CD4-positive, alpha-beta T cell treated with Interleukin-12 subunit alpha and Interleukin-12 subunit beta, for 1 hour (primary cell): Measurements from ENCODE around the gene YIPF2.
A peak's percentile ranks its signal among the peaks of the same experiment; 100 is the strongest.

Source experiments
- DNase-seq: peaks from one replicate; pipeline ENCODE4 v3.0.0-alpha.2; 2020

Gene YIPF2

DNA sequence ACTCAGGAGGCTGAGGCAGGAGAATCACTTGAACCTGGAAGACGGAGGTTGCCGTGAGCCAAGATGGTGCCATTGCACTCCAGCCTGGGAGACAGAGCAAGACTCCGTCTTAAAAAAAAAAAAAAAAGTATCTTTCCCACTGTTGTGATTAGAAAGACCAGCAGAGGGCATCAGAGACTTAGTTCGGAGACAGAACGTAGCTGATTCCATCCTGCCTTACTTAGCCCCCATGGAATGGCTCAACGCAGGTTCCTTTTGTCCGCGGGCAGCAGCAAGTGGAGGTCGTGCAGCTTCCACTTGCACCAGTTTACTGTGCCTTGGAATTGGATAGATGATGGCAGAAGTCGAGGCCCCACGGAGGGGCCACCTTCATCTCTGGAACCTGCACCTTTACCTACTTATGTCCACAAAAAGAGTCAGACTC is 8.2 kb upstream of the YIPF2 start:
- peak; percentile 64 for DNase-seq

DNA sequence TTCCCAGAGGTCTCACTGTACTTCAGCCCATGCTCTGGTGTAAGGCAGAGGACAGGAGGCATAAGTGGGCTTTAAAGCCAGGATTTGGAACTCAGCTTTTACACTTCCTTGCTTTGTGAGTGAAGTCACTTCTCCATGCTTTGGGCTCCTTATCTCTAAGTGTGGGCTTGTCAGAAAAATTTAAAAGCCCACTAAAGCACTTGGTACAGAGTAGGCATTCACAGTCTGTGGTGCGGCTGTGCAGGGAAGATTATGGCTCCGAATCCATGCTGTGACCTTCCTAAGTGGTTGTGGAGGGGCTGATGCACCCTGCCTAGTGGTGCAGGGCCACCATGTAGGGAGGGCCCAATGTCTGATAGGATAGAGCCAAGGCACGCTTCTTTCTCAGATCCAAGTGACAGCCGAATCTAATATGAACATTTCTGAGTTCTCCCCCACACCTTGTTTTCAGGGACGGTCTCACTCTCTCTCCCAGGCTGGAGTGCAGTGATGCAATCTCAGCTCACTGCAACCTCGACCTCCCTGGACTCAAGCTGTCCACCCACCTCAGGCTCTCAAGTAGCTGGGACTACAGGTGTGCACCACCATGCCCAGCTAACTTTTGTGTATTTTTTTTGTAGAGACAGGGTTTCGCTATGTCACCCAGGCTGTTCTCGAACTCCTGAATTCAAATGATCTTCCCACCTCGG is 7.1 kb upstream of the YIPF2 start:
- DNase-seq = no peak

DNA sequence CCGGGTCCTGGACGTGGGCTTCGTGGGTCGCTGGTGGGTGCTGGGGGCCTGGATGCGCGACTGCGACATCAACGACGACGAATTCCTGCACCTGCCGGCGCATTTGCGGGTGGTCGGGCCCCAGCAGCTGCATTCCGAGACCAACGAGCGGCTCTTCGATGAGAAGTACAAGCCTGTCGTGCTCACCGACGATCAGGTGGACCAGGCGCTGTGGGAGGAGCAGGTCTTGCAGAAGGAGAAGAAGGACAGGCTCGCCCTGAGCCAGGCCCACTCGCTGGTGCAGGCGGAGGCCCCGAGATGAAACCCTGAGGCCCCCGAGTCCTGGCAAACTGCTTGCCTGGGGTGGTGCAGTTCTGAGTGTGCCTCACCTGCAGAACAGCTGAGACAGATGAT is 959 bp upstream of the YIPF2 start:
- no peak for DNase-seq

DNA sequence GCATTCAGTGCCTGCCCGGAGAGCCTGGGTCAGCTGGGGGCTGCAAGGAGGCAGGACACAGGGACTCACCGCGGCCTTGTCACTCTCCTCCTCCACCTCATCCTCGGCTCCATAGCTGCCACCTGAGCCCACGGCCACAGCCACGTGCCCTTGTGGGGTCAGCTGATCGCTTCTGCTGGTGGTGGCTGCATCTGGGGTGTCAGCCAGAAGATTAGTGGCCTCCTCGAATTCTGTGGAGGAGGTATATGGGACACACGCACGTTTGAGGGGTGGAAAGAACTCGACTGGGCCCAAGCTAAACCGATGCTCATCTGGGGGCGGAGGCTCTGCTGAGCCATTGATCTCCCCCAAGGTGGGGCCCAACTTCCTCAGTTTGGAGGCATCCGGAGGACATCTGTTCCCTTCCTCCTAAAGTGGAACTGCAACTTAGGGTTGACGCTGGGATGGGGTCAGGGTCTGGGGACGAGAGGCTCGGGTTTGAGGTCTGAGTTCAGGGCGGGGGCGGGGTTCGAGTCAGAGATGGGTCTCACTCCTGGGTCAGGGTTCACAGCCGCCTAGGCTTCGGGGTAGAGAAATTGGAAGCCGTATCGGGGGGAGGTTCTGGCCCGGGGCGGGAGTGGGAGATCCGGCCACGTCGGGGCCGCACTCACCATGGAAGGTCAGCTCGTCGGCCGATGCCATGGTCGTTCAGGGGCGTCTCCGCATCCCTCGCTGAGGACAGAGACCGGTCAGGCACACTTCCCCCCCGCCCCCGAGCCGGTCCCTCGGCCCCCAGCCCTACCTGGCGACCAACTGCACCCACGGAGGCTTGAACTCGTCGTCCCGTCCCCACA is 493 bp downstream of the YIPF2 start:
- DNase-seq = no peak

DNA sequence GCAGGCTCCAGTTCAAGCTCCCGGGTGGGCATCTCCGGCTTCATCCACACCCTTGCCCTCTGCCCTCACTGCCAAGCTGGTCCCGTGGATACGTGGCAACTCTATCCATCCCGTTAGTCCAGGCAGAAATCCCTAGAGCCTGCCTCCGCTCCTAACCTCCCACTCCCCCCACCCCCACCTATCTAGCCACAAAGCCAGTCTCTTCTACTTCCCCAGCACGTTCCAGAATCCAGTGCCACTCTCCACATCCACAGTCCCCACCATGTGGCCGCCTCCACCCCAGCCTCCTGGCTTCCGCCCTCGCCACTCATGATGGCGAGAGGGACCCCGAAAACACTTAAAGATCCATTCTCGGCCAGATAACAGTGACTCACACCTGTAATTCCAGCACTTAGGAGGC is 3.8 kb downstream of the YIPF2 start:
- no peak for DNase-seq

DNA sequence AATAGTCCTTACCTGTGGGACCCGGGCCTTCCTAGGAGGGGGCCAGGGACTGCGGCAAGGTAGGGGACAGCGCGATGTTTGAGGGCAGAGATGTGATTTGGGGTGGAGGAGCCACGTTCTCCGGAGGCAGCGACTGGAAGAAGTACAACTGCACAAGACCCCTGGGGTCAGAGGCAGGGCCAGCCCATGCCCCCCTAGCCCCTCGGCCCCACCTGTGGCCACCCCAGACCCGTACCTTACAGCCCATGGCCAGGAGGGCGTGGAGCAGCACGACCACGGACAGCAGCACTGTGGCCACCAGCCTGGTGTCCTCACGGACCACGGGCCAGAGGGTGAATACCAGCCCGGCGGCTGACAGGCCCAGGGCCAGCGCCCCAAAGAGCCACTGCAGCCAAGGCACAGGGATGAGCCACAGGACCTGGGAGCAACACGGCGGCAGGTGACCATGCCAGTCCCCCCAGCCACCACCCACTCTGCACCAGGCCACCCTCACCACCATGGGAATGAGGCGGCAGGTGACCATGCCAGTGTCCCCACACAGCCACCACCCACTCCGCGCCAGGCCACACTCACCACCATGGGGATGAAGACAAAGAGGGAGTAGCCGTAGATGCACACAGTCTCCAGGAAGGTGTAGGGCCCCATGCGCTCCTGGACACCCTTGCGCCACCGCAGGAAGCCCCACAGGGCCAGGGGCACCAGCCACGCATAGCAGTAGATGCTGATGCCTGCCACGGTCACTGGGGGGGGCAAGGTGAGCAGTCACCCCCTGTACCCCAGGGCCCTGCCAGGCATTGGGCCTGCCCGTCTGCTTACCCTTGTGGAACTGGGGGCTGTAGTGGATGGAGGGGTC is 5.0 kb downstream of the YIPF2 start:
- DNase-seq = no peak

DNA sequence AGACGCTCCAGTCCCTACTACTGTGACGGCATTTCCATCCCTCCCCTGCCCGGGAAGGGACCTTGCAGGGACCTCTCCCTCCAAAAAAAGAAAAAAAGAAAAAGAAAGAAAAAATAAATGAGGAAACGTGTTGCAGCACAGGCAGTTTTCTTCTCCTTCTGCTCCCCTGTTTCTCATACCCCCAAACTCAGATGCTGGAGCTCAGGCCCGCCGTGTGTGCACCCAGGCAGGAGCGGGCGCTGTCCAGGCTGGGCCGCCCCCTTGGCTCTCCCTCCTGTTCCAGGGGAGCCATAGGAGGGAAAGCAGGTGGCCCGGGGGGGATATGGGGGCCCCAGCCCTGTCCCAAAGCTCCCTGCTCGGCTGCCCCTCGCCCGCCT is 5.8 kb downstream of the YIPF2 start:
- no peak for DNase-seq

DNA sequence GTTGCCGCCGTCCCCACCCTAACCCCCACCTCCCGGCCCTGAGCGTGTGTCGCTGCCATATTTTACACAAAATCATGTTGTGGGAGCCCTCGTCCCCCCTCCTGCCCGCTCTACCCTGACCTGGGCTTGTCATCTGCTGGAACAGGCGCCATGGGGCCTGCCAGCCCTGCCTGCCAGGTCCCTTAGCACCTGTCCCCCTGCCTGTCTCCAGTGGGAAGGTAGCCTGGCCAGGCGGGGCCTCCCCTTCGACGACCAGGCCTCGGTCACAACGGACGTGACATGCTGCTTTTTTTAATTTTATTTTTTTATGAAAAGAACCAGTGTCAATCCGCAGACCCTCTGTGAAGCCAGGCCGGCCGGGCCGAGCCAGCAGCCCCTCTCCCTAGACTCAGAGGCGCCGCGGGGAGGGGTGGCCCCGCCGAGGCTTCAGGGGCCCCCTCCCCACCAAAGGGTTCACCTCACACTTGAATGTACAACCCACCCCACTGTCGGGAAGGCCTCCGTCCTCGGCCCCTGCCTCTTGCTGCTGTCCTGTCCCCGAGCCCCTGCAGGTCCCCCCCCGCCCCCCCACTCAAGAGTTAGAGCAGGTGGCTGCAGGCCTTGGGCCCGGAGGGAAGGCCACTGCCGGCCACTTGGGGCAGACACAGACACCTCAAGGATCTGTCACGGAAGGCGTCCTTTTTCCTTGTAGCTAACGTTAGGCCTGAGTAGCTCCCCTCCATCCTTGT is 6.4 kb downstream of the YIPF2 start:
- DNase-seq = no peak

DNA sequence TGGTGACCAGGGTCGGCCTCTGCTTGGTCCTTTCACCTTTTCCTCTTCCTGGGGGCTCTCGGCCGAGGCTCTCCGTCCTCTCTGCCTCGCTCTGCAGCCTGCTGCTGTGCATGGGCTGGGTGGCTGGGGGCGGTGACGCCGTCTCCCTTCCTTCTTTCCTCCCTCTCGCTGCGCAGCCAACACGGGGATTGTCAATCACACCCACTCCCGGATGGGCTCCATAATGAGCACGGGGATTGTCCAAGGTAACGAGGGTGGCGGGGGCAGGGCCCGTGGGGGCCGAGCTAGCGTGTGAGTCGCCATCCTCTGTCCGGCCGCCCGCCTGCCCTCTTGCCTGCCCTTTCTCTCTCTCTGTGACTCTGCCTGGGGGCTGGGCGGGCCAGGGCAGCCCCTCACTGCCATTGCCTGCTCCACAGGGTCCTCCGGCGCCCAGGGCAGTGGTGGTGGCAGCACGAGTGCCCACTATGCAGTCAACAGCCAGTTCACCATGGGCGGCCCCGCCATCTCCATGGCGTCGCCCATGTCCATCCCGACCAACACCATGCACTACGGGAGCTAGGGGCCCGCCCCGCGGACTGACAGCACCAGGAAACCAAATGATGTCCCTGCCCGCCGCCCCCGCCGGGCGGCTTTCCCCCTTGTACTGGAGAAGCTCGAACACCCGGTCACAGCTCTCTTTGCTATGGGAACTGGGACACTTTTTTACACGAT is 7.1 kb downstream of the YIPF2 start:
- DNase-seq = no peak

DNA sequence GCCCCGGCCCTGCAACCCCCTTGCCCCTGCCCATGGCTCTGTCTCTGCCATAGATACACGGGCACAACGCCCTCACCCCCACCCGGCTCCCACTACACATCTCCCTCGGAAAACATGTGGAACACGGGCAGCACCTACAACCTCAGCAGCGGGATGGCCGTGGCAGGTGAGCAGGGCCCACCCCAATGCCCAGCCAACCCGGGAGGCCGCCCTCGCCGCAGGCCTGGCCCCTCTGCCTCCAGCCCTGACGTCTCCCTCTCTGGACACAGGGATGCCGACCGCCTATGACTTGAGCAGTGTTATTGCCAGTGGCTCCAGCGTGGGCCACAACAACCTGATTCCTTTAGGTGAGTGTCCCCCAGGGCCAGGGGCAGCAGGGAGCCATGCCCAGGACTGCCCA is 7.7 kb downstream of the YIPF2 start:
- no peak for DNase-seq

DNA sequence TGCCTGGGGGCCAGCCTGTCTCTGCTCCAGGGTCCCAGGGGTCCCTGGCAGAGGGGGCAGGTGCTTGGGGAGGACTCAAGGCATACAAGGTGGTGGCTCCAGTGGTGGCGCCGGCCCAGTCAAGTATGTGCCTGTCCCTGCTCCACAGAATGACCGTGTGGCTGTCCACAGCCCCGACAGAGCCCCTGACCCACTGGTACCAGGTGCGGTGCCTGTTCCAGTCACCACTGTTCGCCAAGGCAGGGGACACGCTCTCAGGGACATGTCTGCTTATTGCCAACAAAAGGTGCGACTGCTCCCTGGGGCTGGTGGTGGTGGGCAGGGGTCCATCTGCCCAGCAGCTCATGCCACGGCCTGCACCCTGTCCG is 8.2 kb downstream of the YIPF2 start:
- DNase-seq = no peak

DNA sequence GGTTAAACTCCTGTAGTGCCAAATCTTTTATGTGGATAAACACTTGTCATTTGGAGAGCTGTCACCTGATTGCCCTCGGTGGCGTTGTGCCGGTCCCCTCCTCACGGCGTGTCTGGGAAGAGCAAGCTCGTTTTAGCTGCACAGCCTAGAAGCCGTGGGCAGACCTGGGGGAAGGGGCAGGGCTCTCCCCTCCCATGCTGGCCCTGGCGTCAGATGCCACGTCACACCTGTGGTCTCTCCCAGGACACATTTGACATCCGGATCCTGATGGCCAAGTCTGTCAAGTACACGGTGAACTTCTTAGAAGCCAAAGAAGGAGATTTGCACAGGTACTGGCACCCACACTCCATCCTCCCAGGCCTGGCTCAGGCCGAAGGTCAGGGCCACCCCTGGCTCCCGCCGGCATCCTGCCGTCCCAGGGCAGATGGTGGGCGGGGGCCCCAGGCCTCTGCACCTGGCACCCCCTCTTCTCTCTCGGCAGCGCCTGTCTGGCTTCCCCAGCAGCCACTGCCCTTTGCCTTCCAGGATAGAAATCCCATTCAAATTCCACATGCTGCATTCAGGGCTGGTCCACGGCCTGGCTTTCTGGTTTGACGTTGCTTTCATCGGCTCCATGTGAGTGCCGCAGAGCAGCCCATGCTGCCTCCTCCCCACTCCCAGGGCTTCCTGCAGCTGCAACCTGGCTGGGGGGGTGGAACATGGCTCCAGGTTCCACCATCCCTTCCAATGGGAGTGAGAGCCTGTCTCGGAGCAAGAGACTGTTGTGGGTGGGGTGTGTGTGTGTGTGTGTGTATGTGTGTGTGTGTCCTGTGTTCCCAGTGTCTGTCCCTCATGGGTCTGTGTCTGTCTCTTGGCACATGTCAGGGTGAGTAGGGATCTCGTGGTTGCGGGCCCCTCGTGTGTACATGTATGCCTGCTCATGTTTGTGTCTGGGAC is 8.8 kb downstream of the YIPF2 start:
- DNase-seq = no peak

DNA sequence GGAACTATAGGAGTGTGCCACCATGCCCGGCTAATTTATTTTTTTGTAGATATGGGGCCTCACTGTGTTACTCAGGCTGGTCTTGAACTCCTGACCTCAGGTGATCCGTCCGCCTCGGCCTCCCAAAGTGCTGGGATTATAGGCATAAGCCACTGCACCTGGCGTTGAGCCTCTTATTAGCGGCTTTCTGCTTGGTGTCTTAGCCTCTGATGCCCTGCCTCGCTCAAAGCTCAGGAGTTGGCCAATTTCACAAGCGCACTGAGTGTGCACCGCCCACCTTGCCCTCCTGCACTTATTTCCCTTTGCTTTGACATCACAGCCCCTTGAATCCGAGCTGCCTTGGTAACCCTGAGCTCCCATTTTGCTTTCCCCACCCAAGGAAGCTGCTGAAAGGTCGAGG is 10.1 kb downstream of the YIPF2 start:
- no peak for DNase-seq

DNA sequence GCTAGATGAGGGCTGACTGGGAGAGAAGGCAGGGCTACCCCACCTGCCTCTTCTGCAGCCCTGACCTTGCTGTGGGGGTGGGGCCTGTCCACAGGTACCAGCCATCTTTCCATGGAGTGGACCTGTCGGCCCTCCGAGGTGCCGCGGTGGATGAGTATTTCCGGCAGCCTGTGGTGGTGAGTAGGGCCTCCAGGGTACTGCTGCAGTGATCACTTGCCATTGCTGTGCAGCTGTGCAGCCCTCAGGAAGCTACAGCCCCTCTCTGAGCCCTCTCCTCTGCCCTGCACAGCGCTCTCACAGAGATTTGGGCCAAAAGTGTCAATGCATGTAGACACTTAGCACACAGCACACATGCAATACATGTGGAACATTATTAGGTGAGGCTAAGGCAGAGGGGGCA is 11.8 kb downstream of the YIPF2 start:
- no peak for DNase-seq

DNA sequence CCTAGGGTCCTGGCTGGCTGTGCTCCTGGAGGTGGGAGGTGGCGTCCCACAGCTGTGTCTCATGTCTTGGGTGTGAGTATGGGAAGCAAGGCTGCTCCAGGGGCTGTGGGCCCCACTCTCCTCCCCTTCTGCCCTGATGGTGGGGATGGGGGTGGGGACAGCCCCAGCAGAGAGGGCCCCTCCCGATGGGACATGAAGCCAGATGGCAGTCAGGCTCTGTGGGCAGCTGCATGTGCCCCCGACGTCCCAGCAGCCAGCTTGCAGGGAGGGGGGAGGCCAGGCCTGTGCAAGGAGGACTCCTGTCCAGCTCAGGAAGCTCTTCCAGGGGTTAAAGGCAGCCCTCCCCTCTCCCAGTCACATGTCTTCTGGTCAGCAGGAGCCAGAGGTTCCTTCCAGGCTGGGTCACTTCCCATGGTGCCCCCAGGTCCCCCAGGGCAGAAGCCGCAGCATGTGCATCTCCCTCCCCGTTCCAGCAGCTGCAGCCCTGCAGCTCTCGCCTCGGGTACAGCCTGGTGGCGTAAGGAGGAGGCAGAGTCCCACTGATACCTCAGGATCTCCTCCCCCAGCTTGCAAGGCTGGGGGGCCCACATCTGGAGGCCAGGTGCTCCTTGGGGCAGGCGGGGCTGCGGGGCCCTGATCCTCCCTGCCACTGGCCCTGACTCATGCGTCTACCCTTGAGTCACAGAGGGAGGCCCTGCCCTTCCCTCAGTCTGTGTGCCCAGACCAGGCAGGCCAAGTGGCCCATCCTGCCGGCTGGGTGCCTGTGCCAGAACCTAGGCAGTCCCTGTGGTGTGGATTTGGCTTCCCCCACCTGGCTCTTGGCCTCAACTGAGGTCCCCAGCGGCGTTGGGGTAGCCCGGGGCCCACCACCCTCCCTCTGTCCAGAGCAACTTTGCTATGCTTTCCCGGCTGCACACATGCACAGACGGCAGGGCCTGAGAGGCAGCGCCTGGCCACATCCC is 13.0 kb downstream of the YIPF2 start:
- no peak for DNase-seq

DNA sequence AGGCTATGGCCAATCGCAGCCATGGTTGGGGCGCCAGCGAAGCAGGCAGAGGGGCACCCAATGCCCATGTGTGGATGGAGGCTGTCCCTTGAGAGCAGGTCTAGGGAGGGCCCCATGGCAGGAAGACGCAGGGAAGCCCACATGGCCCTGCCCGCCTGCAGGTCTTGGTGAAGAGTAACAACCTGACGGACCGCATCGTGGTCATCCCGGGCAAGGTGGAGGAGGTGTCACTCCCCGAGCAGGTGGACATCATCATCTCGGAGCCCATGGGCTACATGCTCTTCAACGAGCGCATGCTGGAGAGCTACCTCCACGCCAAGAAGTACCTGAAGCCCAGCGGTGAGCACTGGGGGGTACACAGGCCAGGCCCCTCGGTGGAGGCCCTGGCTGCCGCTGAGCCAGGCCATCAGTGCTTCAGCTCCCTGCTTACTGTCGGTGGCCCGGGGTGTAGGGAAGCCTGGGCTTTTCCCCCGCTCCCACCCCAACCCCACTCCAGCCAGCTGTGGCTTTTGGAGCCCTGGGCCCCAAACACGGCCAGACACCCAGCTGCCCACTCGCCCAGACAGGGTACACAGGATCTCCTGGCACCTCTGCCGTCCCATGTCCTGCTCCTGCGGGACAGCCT is 14.6 kb downstream of the YIPF2 start:
- no peak for DNase-seq

DNA sequence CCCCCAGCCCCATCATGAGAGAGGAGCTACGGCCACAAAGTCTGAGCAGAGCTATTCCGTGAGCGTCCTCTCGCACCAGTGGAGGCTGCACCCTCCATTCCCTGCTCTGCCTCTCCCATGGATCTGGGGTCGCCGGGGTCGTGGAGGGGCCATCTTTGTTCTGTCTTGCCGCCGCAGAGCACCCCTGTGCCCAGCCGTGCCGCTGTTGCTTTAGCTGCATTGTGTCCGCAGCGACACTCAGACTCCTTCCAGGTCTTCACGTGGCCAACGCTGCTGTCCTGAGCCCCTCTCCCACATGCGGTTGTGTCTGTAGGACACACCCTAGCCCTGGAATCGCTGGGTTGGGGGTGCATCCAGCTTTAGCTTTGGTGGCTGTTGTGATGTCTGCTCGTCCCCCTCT is 15.8 kb downstream of the YIPF2 start:
- DNase-seq = no peak

DNA sequence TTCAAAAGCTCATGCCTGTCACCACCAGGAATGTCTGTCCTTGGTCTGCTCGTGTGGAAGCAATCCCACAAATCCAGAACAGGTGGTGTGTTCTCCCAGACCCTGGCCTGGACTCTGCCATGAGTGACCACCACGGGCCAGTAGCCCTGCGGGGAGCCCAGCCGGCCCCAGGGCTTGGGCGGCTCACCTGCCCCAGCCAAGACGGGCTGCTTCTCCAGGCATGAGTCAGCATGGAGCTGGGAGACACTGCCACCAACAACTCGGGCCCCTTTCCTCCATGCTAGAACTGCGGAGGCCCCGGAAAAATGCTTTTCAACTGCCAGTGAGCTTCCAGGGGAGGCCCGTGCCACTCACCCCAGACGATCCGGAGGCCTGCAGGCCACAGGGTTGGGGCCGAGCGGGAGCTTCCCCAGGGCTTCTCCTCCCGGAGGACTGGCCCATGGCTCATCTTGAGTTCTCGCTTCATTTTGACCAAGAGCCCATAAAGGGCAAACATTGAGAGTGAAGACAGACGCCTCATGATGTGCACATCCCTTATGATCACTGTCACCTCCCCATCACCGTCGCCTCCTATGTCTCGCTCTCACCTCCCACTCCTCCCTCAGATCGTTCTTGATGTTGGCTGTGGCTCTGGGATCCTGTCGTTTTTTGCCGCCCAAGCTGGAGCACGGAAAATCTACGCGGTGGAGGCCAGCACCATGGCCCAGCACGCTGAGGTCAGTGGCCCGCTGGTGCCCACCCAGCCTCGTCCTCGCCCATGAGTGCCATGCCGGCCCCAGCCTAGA is 16.7 kb downstream of the YIPF2 start:
- no peak for DNase-seq
